IMR-90 (cell line): ENCODE results near the gene ZFR2. TPM values are rescaled to one million over a fixed set of nuclear protein-coding genes. Genes with fewer than 3 reads are reported as not detected.
"Not testable (repeated sequence)": the region's sequence is repeated elsewhere in the genome, so short reads cannot be mapped to it uniquely, and the experiment has no call there.

Experiments used
- ATAC-seq: fragments of 200-7000 bp; cut with Tn5 transposase; 2 replicates; pipeline ENCODE4 v1.9.1; 2020; ENCODE audit warnings: low read depth, mild to moderate bottlenecking, moderate library complexity
- BruUV-seq: library from RNA; stranded (reverse); fragments of 400-500 nt; replicated peaks from 2 replicates; lab custom pipeline; 2021; lab: Mats Ljungman, UMichigan
- CTCF ChIA-PET: fragments of 300-600 bp; formaldehyde crosslinking; extraction: SDS; loops from one replicate; lab custom pipeline; 2021; ENCODE audit warnings: antibody characterized with exemption; lab: Yijun Ruan, JAX
- POLR2A ChIA-PET: fragments of 300-600 bp; sonication (Branson Sonifier 250); formaldehyde crosslinking; loops from one replicate; lab custom pipeline; 2022; ENCODE audit warnings: antibody characterized with exemption; ENCODE audit not compliant: unreplicated experiment; lab: Charles Lee
- DNase-seq: peaks from one replicate; pipeline ENCODE4 v3.0.0; 2013
- H2AFZ ChIP-seq: replicated peaks from 2 replicates; pipeline ENCODE3; 2013; ENCODE audit warnings: low read length, mild to moderate bottlenecking; ENCODE audit not compliant: poor library complexity
- H2AK5ac ChIP-seq: 2 replicates; pipeline ENCODE4 v1.6.1; 2013; ENCODE audit warnings: low read depth, low read length, inconsistent platforms
- H2AK9ac ChIP-seq: replicated peaks from 2 replicates; pipeline ENCODE3; 2013; ENCODE audit warnings: mild to moderate bottlenecking, low read depth, low read length, moderate library complexity; ENCODE audit not compliant: poor library complexity
- H2BK120ac ChIP-seq: 2 replicates; pipeline ENCODE4 v1.6.1; 2013; ENCODE audit warnings: low read depth, low read length, inconsistent platforms
- H2BK15ac ChIP-seq: 3 replicates; pipeline ENCODE4 v1.6.1; 2013; ENCODE audit warnings: low read depth, low read length, inconsistent platforms
- H2BK20ac ChIP-seq: 2 replicates; pipeline ENCODE4 v1.6.1; 2013; ENCODE audit warnings: low read depth, mild to moderate bottlenecking, inconsistent platforms, low read length, moderate library complexity
- H2BK5ac ChIP-seq: 2 replicates; pipeline ENCODE4 v1.6.1; 2013; ENCODE audit warnings: mild to moderate bottlenecking, low read depth, low read length, inconsistent platforms; ENCODE audit not compliant: poor library complexity, severe bottlenecking
- H3K14ac ChIP-seq: replicated peaks from 2 replicates; pipeline ENCODE4 v1.6.1; 2013; ENCODE audit warnings: low read depth, low read length, inconsistent platforms
- H3K18ac ChIP-seq: 2 replicates; pipeline ENCODE4 v1.6.1; 2013; ENCODE audit warnings: low read depth, low read length, control low read depth
- H3K23ac ChIP-seq: 2 replicates; pipeline ENCODE4 v1.6.1; 2013; ENCODE audit warnings: low read depth, low read length, inconsistent platforms
- H3K27ac ChIP-seq: 2 replicates; pipeline ENCODE4 v1.5.1; 2013; ENCODE audit warnings: mild to moderate bottlenecking, control low read depth, low read length; ENCODE audit not compliant: insufficient read depth
- H3K27me3 ChIP-seq: 2 replicates; pipeline ENCODE4 v1.6.1; 2013; ENCODE audit warnings: low read length; ENCODE audit not compliant: control insufficient read depth, insufficient read depth
- H3K36me3 ChIP-seq: 2 replicates; pipeline ENCODE4 v1.6.1; 2013; ENCODE audit warnings: low read length, mixed read lengths; ENCODE audit not compliant: control insufficient read depth, insufficient read depth
- H3K4ac ChIP-seq: 2 replicates; pipeline ENCODE4 v1.6.1; 2013; ENCODE audit warnings: low read depth, low read length, inconsistent platforms
- H3K4me1 ChIP-seq: 2 replicates; pipeline ENCODE4 v1.6.1; 2013; ENCODE audit warnings: low read length, mixed read lengths; ENCODE audit not compliant: control insufficient read depth, insufficient read depth
- H3K4me2 ChIP-seq: 2 replicates; pipeline ENCODE4 v1.6.1; 2013; ENCODE audit warnings: low read depth, mild to moderate bottlenecking, control low read depth, low read length, moderate library complexity
- H3K4me3 ChIP-seq: 2 replicates; pipeline ENCODE4 v1.5.1; 2013; ENCODE audit warnings: low read depth, mild to moderate bottlenecking, control low read depth, low read length, moderate library complexity; ENCODE audit not compliant: insufficient read depth
- H3K56ac ChIP-seq: 2 replicates; pipeline ENCODE4 v1.6.1; 2013; ENCODE audit warnings: low read length, inconsistent platforms; ENCODE audit not compliant: insufficient read depth; ENCODE audit errors: extremely low read depth
- H3K79me1 ChIP-seq, 2 experiments: 2 replicates each; pipeline ENCODE4 v1.6.1; 2013; ENCODE audit warnings: low read length in 2 of 2, inconsistent platforms in 1 of 2, low read depth in 1 of 2
- H3K9ac ChIP-seq: 2 replicates; pipeline ENCODE4 v1.6.1; 2013; ENCODE audit warnings: low read depth, low read length, control low read depth
- H3K9me1 ChIP-seq: 2 replicates; pipeline ENCODE4 v1.6.1; 2013; ENCODE audit warnings: low read length, inconsistent platforms; ENCODE audit not compliant: insufficient read depth
- H3K9me3 ChIP-seq: 2 replicates; pipeline ENCODE4 v1.6.1; 2013; ENCODE audit warnings: low read length; ENCODE audit not compliant: control insufficient read depth, insufficient read depth
- H4K20me1 ChIP-seq: 2 replicates; pipeline ENCODE4 v1.6.1; 2013; ENCODE audit warnings: low read length, inconsistent platforms; ENCODE audit not compliant: insufficient read depth
- H4K5ac ChIP-seq: 2 replicates; pipeline ENCODE4 v1.6.1; 2013; ENCODE audit warnings: mild to moderate bottlenecking, low read depth, low read length, control low read depth
- H4K8ac ChIP-seq, 2 experiments: 2 replicates each; pipeline ENCODE4 v1.6.1; 2013; ENCODE audit warnings: low read depth in 2 of 2, low read length in 2 of 2, control low read depth in 1 of 2, inconsistent platforms in 1 of 2
- H4K91ac ChIP-seq: 2 replicates; pipeline ENCODE4 v1.6.1; 2013; ENCODE audit warnings: low read depth, low read length, inconsistent platforms; ENCODE audit not compliant: insufficient read depth
- WGBS, 2 experiments: methylation state at CpG; one replicate each; pipeline versions ENCODE4 v1.1.5 to v1.1.7; 2013; ENCODE audit warnings: missing lambda C conversion rate in 2 of 2; ENCODE audit not compliant: insufficient read length in 1 of 2; ENCODE audit errors: extremely low coverage in 2 of 2; 5-methylcytosine and 5-hydroxymethylcytosine counted together
- dilution Hi-C: fragments of 300-500 bp; cut with HindIII; formaldehyde crosslinking; loops from one replicate; pipeline ENCODE4 v1.14.3; 2018; ENCODE audit warnings: low sequenced_read_pairs; ENCODE audit not compliant: unreplicated experiment
- in situ Hi-C: fragments of 300-500 bp; cut with MboI; formaldehyde crosslinking; loops from 3 replicates; pipeline ENCODE4 v1.14.3; 2019; ENCODE audit warnings: low sequenced_read_pairs, inconsistent platforms, mixed read lengths
- intact Hi-C: fragments of 100-400 bp; cut with micrococcal nuclease; formaldehyde crosslinking; loops from 2 replicates; pipeline ENCODE4 v1.10.0; 2022
- polyA plus RNA-seq, 3 experiments: library from polyadenylated mRNA; depleted of rRNA; stranded (reverse); fragments of >200 nt; gene quantifications; 2 replicates each; pipeline ENCODE4 v1.2.3, GENCODE V29; 2012; ENCODE audit warnings: low replicate concordance in 1 of 3
- total RNA-seq: library from RNA; depleted of rRNA; stranded (reverse); fragments of >200 nt; gene quantifications from 2 replicates; pipeline ENCODE4 v1.2.3, GENCODE V29; 2012

ZFR2 gene
- total and polyA plus RNA-seq, 2 of the 4 experiments (the other 2 are of a cell fraction) = 0.19 TPM; not detected in 1

- H4K20me1 ChIP-seq, H2AFZ ChIP-seq, H2BK15ac ChIP-seq, BruUV-seq, dilution Hi-C loops, H3K14ac ChIP-seq, H3K9me1 ChIP-seq, H4K8ac ChIP-seq, H3K4ac ChIP-seq, H2AK9ac ChIP-seq, H3K9me3 ChIP-seq, in situ Hi-C loops, H2BK20ac ChIP-seq, CTCF ChIA-PET, H3K4me1 ChIP-seq, H3K23ac ChIP-seq, intact Hi-C loops, H2AK5ac ChIP-seq, ATAC-seq, DNase-seq, H3K56ac ChIP-seq, H3K18ac ChIP-seq, H3K9ac ChIP-seq, H3K4me2 ChIP-seq, H3K4me3 ChIP-seq, H3K27ac ChIP-seq, H4K5ac ChIP-seq, H2BK120ac ChIP-seq, H4K91ac ChIP-seq, H3K79me1 ChIP-seq, H2BK5ac ChIP-seq, H3K36me3 ChIP-seq: not testable (repeated sequence)
- 81% methylated on average over 3 of the region's 9 CpGs; no CpG with 5 or more reads in 1 of the 2 experiments for WGBS, 2 experiments
- peaks cover 10% of the 10 kb centered on the region for H3K27me3 ChIP-seq
- POLR2A ChIA-PET = interaction anchor here (0.6 kb wide), 1 partner anchor 47 kb away, joined by 11 read pairs; no protein-coding TSS in a partner anchor
Measured at GRCh38 chr19:3816148-3816547, 52.7 kb downstream of the ZFR2 start.
